ENCODE data around the gene BCR. TPM values are rescaled to one million over a fixed set of nuclear protein-coding genes. Genes with fewer than 3 reads are reported as not detected.

The BCR gene
- total and polyA plus RNA-seq, 2 of the 4 experiments (the other 2 are of a cell fraction) = 28.9 to 44.6 TPM

DNA sequence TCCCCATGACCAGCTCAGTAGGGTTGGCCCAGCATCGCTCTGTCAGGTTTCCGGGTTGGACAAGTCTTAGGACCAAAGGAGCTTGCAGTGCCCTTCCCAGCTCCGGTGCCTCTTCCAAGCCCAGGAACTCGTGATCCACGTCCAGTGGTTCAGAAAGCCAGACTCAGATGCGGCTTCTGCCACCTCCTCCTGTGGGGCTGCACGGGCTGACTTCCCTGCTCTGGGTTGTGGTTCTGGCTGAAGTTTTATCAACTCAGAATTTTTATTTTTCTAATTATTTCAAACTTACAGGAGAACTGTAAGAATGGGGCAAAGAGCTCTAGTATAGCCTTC is 85.0 kb downstream of the BCR start:
- Histone ChIP-seq H4K20me1 (ENCODE audit: insufficient read depth, low read length) (no peaks in the 10 kb centered on the region; the same call in 1 of the 2 replicates), H2BK20ac (ENCODE audit: low read depth, low read length) (no peak overlapping the region), H3K9ac (ENCODE audit: low read depth, low read length) (no peak overlapping the region), H4K8ac (ENCODE audit: low read depth in 2 of 2, low read length in 2 of 2) (no peak overlapping the region), H2AK5ac (ENCODE audit: low read depth, low read length) (no peak overlapping the region), H3K18ac (ENCODE audit: low read depth, low read length) (no peak overlapping the region), H3K27me3 (ENCODE audit: control insufficient read depth, insufficient read depth, low read length) (no peaks in the 10 kb centered on the region), H2BK5ac (ENCODE audit: low read depth, low read length, poor library complexity, severe bottlenecking) (no peak overlapping the region), H3K4ac (ENCODE audit: low read depth, low read length) (no peak overlapping the region), H4K91ac (ENCODE audit: insufficient read depth, low read depth, low read length) (no peak overlapping the region), H3K9me3 (ENCODE audit: control insufficient read depth, insufficient read depth, low read length) (no peaks in the 10 kb centered on the region), H3K79me1 (ENCODE audit: low read depth in 1 of 2, low read length in 2 of 2) (no peaks in the 10 kb centered on the region), H3K4me2 (ENCODE audit: low read depth, low read length) (no peak overlapping the region), H3K9me1 (ENCODE audit: insufficient read depth, low read length) (0 out of 2 replicates have a peak, but pooled peaks cover 7% of the 10 kb centered on the region), H3K23ac (ENCODE audit: low read depth, low read length) (no peak overlapping the region), H3K4me1 (ENCODE audit: control insufficient read depth, insufficient read depth, low read length) (no peaks in the 10 kb centered on the region), H2BK15ac (ENCODE audit: low read depth, low read length) (no peak overlapping the region), H2BK120ac (ENCODE audit: low read depth, low read length) (no peak overlapping the region), H3K14ac (replicated peaks; ENCODE audit: low read depth, low read length) (no peak overlapping the region), H3K4me3 (ENCODE audit: insufficient read depth, low read depth, low read length) (no peak overlapping the region), H2AK9ac (replicated peaks; ENCODE audit: low read depth, low read length, poor library complexity) (no peak overlapping the region), H3K27ac (ENCODE audit: insufficient read depth, low read length) (no peak overlapping the region), H4K5ac (ENCODE audit: low read depth, low read length) (no peak overlapping the region), H3K36me3 (ENCODE audit: control insufficient read depth, insufficient read depth, low read length) (peaks cover 37% of the 10 kb centered on the region), H2AFZ (replicated peaks; ENCODE audit: low read length, poor library complexity) (no peak overlapping the region), H3K56ac (ENCODE audit: extremely low read depth, insufficient read depth, low read length) (no peak overlapping the region)
- DNase-seq (no peak), ATAC-seq (ENCODE audit: low read depth) (no peak)
- no TSS peak for BruUV-seq (replicated peaks)
- POLR2A ChIA-PET (ENCODE audit: unreplicated experiment) = no interaction called here
- CTCF ChIA-PET = interaction anchor here (1.5 kb wide), 1 partner anchor 25 kb away, joined by 4 read pairs; no protein-coding TSS in a partner anchor
- TF ChIP-seq CHD1 (IDR thresholded peaks at IDR 0.05; ENCODE audit: low read depth, low read length) = no peak
- TF ChIP-seq MXI1 (IDR thresholded peaks at IDR 0.05; ENCODE audit: borderline replicate concordance, low read depth, low read length) = no peak
- TF ChIP-seq CEBPB (IDR thresholded peaks at IDR 0.05; ENCODE audit: low read depth, low read length) = no peak
- TF ChIP-seq RCOR1 (IDR thresholded peaks at IDR 0.05; ENCODE audit: insufficient replicate concordance, low read length) = no peak
- no peak for TF ChIP-seq MAFK (IDR thresholded peaks at IDR 0.05; ENCODE audit: low read depth, low read length)
- no peak for TF ChIP-seq POLR2A (IDR thresholded peaks at IDR 0.05; ENCODE audit: low read depth, low read length)
- no peak for TF ChIP-seq NFE2L2 (IDR thresholded peaks at IDR 0.05; ENCODE audit: low read depth, low read length)
- no peak for TF ChIP-seq RAD21 (IDR thresholded peaks at IDR 0.05; ENCODE audit: low read length)
- TF ChIP-seq, protein P1, sequence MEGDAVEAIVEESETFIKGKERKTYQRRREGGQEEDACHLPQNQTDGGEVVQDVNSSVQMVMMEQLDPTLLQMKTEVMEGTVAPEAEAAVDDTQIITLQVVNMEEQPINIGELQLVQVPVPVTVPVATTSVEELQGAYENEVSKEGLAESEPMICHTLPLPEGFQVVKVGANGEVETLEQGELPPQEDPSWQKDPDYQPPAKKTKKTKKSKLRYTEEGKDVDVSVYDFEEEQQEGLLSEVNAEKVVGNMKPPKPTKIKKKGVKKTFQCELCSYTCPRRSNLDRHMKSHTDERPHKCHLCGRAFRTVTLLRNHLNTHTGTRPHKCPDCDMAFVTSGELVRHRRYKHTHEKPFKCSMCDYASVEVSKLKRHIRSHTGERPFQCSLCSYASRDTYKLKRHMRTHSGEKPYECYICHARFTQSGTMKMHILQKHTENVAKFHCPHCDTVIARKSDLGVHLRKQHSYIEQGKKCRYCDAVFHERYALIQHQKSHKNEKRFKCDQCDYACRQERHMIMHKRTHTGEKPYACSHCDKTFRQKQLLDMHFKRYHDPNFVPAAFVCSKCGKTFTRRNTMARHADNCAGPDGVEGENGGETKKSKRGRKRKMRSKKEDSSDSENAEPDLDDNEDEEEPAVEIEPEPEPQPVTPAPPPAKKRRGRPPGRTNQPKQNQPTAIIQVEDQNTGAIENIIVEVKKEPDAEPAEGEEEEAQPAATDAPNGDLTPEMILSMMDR (conservative IDR thresholded peaks at IDR 0.05; ENCODE audit: low read depth, low read length) = no peak
- no peak for TF ChIP-seq BHLHE40 (IDR thresholded peaks at IDR 0.05; ENCODE audit: low read depth, low read length)
- TF ChIP-seq SMC3 (IDR thresholded peaks at IDR 0.05; ENCODE audit: low read depth, low read length) = no peak
- TF ChIP-seq, protein P2, sequence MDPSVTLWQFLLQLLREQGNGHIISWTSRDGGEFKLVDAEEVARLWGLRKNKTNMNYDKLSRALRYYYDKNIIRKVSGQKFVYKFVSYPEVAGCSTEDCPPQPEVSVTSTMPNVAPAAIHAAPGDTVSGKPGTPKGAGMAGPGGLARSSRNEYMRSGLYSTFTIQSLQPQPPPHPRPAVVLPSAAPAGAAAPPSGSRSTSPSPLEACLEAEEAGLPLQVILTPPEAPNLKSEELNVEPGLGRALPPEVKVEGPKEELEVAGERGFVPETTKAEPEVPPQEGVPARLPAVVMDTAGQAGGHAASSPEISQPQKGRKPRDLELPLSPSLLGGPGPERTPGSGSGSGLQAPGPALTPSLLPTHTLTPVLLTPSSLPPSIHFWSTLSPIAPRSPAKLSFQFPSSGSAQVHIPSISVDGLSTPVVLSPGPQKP (IDR thresholded peaks at IDR 0.05; ENCODE audit: borderline replicate concordance, low read depth, low read length) = no peak
- TF ChIP-seq RFX5 (IDR thresholded peaks at IDR 0.05; ENCODE audit: low read depth, low read length) = no peak
- 100% methylated on average over 3 of the region's 7 CpGs; no CpG with 5 or more reads in 1 of the 2 experiments for WGBS, 2 experiments (ENCODE audit: extremely low coverage in 2 of 2, insufficient read length in 1 of 2)
- intact Hi-C loops (cut with micrococcal nuclease) (no loop called here), in situ Hi-C loops (cut with MboI; ENCODE audit: low sequenced_read_pairs) (no loop called here), dilution Hi-C loops (cut with HindIII; ENCODE audit: low sequenced_read_pairs, unreplicated experiment) (no loop called here)

Data from IMR-90 (cell line).